B cell (primary cell): Measurements from ENCODE around the gene ENTREP3. TPM values are rescaled to one million over a fixed set of nuclear protein-coding genes. Genes with fewer than 3 reads are reported as not detected.

ENCODE experiments used
- ATAC-seq: fragments of 200-7000 bp; cut with Tn5 transposase; one replicate; pipeline ENCODE4 v1.10.0; 2021; ENCODE audit warnings: low read depth, mild to moderate bottlenecking, moderate number of reproducible peaks, moderate library complexity
- CTCF ChIA-PET: fragments of 350-600 bp; sonication (Branson Sonifier 250); formaldehyde crosslinking; loops from one replicate; lab custom pipeline; 2021; ENCODE audit warnings: antibody characterized with exemption, inconsistent platforms; lab: Charles Lee
- POLR2A ChIA-PET: fragments of 350-600 bp; sonication (Branson Sonifier 250); formaldehyde crosslinking; loops from one replicate; lab custom pipeline; 2021; ENCODE audit warnings: antibody characterized with exemption; lab: Charles Lee
- DNase-seq: peaks from one replicate; pipeline ENCODE4 v3.0.0; 2013
- H2AFZ ChIP-seq: 2 replicates; pipeline ENCODE4 v1.6.1; 2012; ENCODE audit warnings: mild to moderate bottlenecking, low read depth, low read length; ENCODE audit not compliant: insufficient read depth, poor library complexity, severe bottlenecking
- H3K27ac ChIP-seq, 2 donors: 1 replicate in 1 of 2; 2 replicates in 1 of 2; pipeline ENCODE4 v1.5.1; 2012 to 2013; ENCODE audit warnings: low read length in 2 of 2, mild to moderate bottlenecking in 2 of 2, moderate library complexity in 1 of 2
- H3K27me3 ChIP-seq, 4 experiments: fragments of 200-600 bp in 1 of 4; sonication (generic) in 1 of 4; replicated peaks in 1 of 4; 1 replicate in 2 of 4; 2 replicates in 2 of 4; pipeline versions ENCODE4 v1.6.1 to v1.7.0; 2013 to 2016; ENCODE audit warnings: low read length in 3 of 4, mild to moderate bottlenecking in 2 of 4, mixed read lengths in 1 of 4, moderate library complexity in 1 of 4; ENCODE audit not compliant: insufficient read depth in 4 of 4, control insufficient read depth in 3 of 4; ENCODE audit errors: control extremely low read depth in 1 of 4
- H3K36me3 ChIP-seq, 2 experiments: replicated peaks in 1 of 2; 1 replicate in 1 of 2; 2 replicates in 1 of 2; pipeline versions ENCODE4 v1.6.1 to v1.7.1; 2013; ENCODE audit warnings: low read length in 1 of 2; ENCODE audit not compliant: insufficient read depth in 2 of 2, control insufficient read depth in 1 of 2; ENCODE audit errors: control extremely low read depth in 1 of 2, extremely low read depth in 1 of 2
- H3K4me1 ChIP-seq, 2 donors: fragments of 200-600 bp in 1 of 2; sonication (generic) in 1 of 2; 1 replicate in 1 of 2; 2 replicates in 1 of 2; pipeline versions ENCODE4 v1.5.1 to v1.6.1; 2013 to 2017; ENCODE audit warnings: low read length in 2 of 2; ENCODE audit not compliant: control insufficient read depth in 2 of 2, insufficient read depth in 2 of 2
- H3K4me2 ChIP-seq: replicated peaks from 2 replicates; pipeline ENCODE3; 2012; ENCODE audit warnings: mild to moderate bottlenecking, low read depth, low read length; ENCODE audit not compliant: poor library complexity, severe bottlenecking
- H3K4me3 ChIP-seq, 5 experiments: fragments of 200-600 bp in 1 of 5; sonication (generic) in 1 of 5; 1 replicate in 3 of 5; 2 replicates in 2 of 5; pipeline versions ENCODE4 v1.5.1 to v1.7.0; 2011 to 2016; ENCODE audit warnings: low read length in 4 of 5, mild to moderate bottlenecking in 4 of 5, low read depth in 2 of 5, control low read depth in 1 of 5, moderate library complexity in 1 of 5; ENCODE audit not compliant: insufficient read depth in 1 of 5; ENCODE audit errors: control extremely low read depth in 1 of 5, extremely low read depth in 1 of 5
- H3K79me2 ChIP-seq: fragments of 200-600 bp; sonication (generic); one replicate; pipeline ENCODE4 v1.6.0; 2016; ENCODE audit warnings: low read length; ENCODE audit not compliant: control insufficient read depth, insufficient read depth
- H3K9ac ChIP-seq: fragments of 200-600 bp; sonication (generic); 2 replicates; pipeline ENCODE4 v1.6.1; 2017; ENCODE audit warnings: mild to moderate bottlenecking, low read length, moderate library complexity
- H3K9me3 ChIP-seq, 3 donors: one replicate each; pipeline versions ENCODE4 v1.6.1 to v1.7.1; 2013; ENCODE audit warnings: low read length in 2 of 3; ENCODE audit not compliant: control insufficient read depth in 2 of 3, insufficient read depth in 1 of 3; ENCODE audit errors: control extremely low read depth in 1 of 3
- H4K20me1 ChIP-seq: 2 replicates; pipeline ENCODE4 v1.6.0; 2012; ENCODE audit warnings: mild to moderate bottlenecking, low read length; ENCODE audit not compliant: insufficient read depth, control insufficient read depth, poor library complexity, severe bottlenecking
- H3K27ac Mint-ChIP-seq: one replicate; pipeline ENCODE4 v1.8.0; 2021; ENCODE audit warnings: mixed read lengths
- H3K27me3 Mint-ChIP-seq: one replicate; pipeline ENCODE4 v1.8.0; 2021; ENCODE audit warnings: mixed read lengths
- H3K4me1 Mint-ChIP-seq: one replicate; pipeline ENCODE4 v1.8.0; 2021; ENCODE audit warnings: mixed read lengths
- H3K4me3 Mint-ChIP-seq: one replicate; pipeline ENCODE4 v1.8.0; 2021; ENCODE audit warnings: mixed read lengths
- H3K9me3 Mint-ChIP-seq: one replicate; pipeline ENCODE4 v1.8.0; 2022; ENCODE audit warnings: mixed read lengths; ENCODE audit not compliant: insufficient read depth
- CTCF ChIP-seq: fragments of 200-600 bp; IDR thresholded peaks from one replicate; pipeline ENCODE4 v1.8.0; 2022; ENCODE audit warnings: antibody characterized with exemption, mild to moderate bottlenecking
- EZH2 ChIP-seq: IDR thresholded peaks from 2 replicates; pipeline ENCODE4 v1.6.1; 2012; ENCODE audit warnings: borderline replicate concordance, low read depth, mild to moderate bottlenecking, moderate library complexity, low read length; ENCODE audit not compliant: insufficient read depth, poor library complexity, severe bottlenecking
- WGBS: methylation state at CpG from one replicate; pipeline ENCODE4 v1.1.5; 2013; ENCODE audit warnings: missing lambda C conversion rate; ENCODE audit not compliant: insufficient coverage; 5-methylcytosine and 5-hydroxymethylcytosine counted together
- intact Hi-C: fragments of 100-400 bp; cut with micrococcal nuclease; formaldehyde crosslinking; loops from one replicate; pipeline ENCODE4 v1.10.0; 2022
- polyA plus RNA-seq: library from polyadenylated mRNA; depleted of rRNA; stranded (reverse); fragments of >200 nt; gene quantifications from 2 replicates; pipeline ENCODE4 v1.2.3, GENCODE V29; 2012
- total RNA-seq, 2 donors: library from RNA; stranded (reverse); fragments of 120-200 nt in 1 of 2; gene quantifications; 1 replicate in 1 of 2; 2 replicates in 1 of 2; pipeline versions ENCODE4 v1.2.3 to v1.2.4, GENCODE V29; 2013 to 2022

Gene ENTREP3
- total and polyA plus RNA-seq, 2 donors (not counting 1 experiment from before 2014, with no cell fraction given) = 7.6 to 15.2 TPM

- H3K9ac ChIP-seq = peak overlapping the region; percentile 76
- peak; percentile 18 for ATAC-seq
- no peaks in the 10 kb centered on the region for H3K27me3 ChIP-seq
- peak overlapping the region; percentile 100 for H3K4me2 ChIP-seq
- Mint-ChIP-seq H3K27me3 (no peaks in the 10 kb centered on the region), H3K4me1 (peaks cover 28% of the 10 kb centered on the region), H3K9me3 (no peaks in the 10 kb centered on the region), H3K4me3 (peak overlapping the region; percentile 83), H3K27ac (no peak overlapping the region)
- H3K4me1 ChIP-seq = peaks cover 19 to 30% of the 10 kb centered on the region in 2 donors
- peak overlapping the region in 1 of 2 donors; percentile 33 for H3K27ac ChIP-seq
- peak; percentile 87 for DNase-seq
- no peaks in the 10 kb centered on the region for H3K36me3 ChIP-seq
- intact Hi-C loops = loop anchor here (1.0 to 5.0 kb wide), 7 partner anchors 16 to 191 kb away; partner anchors contain the start of genes FDPS, RUSC1 and SCAMP3
- CTCF ChIA-PET = interaction anchor here (0.7 to 1.3 kb wide), 4 partner anchors 42 to 223 kb away, joined by 3 to 7 read pairs (median 4); partner anchors contain the start of gene RUSC1
- under 1% methylated on average over 27 of the region's 29 CpGs for WGBS
- TF ChIP-seq EZH2 (no peak), CTCF (peak; percentile 61)
- peak overlapping the region in 4 of 5 experiments; percentile 49 to 64 (median 60) for H3K4me3 ChIP-seq
- no peaks in the 10 kb centered on the region for H4K20me1 ChIP-seq
- H2AFZ ChIP-seq = peak overlapping the region; percentile 88
- POLR2A ChIA-PET = interaction anchor here (0.7 kb wide), 1 partner anchor 71 kb away, joined by 8 read pairs; no protein-coding TSS in a partner anchor
- peaks cover 6% of the 10 kb centered on the region for H3K79me2 ChIP-seq
- H3K9me3 ChIP-seq = no peaks in the 10 kb centered on the region
These were observed 22.8 kb upstream of the ENTREP3 start for GRCh38 chr1:155277902-155278688.
